DOHH2 (cell line): ENCODE measurements around the gene GRB7.

Experiments used
- H3F3A ChIP-seq: fragments of 200-600 bp; sonication (generic), shearing (Covaris generic); 2 replicates; pipeline ENCODE4 v1.6.0; 2016; ENCODE audit warnings: antibody characterized with exemption, mild to moderate bottlenecking; ENCODE audit not compliant: control insufficient read depth, insufficient read depth
- H3K27ac ChIP-seq: fragments of 200-600 bp; sonication (generic); 2 replicates; pipeline ENCODE4 v1.5.1; 2014; ENCODE audit warnings: low read depth, mild to moderate bottlenecking, low read length, moderate library complexity
- H3K27me3 ChIP-seq: fragments of 200-600 bp; sonication (generic); 2 replicates; pipeline ENCODE4 v1.6.1; 2014; ENCODE audit warnings: mild to moderate bottlenecking, low read length, mixed read lengths; ENCODE audit not compliant: control insufficient read depth
- H3K36me3 ChIP-seq: fragments of 200-600 bp; sonication (generic); 2 replicates; pipeline ENCODE4 v1.6.1; 2014; ENCODE audit warnings: mild to moderate bottlenecking, low read length, moderate library complexity, mixed read lengths; ENCODE audit not compliant: control insufficient read depth
- H3K4me1 ChIP-seq: fragments of 200-600 bp; sonication (generic); 2 replicates; pipeline ENCODE4 v1.6.1; 2014; ENCODE audit warnings: mild to moderate bottlenecking, low read length, mixed read lengths; ENCODE audit not compliant: control insufficient read depth
- H3K4me2 ChIP-seq: fragments of 200-600 bp; sonication (generic); 2 replicates; pipeline ENCODE4 v1.6.0; 2014; ENCODE audit warnings: mild to moderate bottlenecking, low read length, moderate library complexity
- H3K4me3 ChIP-seq: fragments of 200-600 bp; sonication (generic); 2 replicates; pipeline ENCODE4 v1.5.1; 2014; ENCODE audit warnings: mild to moderate bottlenecking, low read length, mixed read lengths
- H3K79me2 ChIP-seq: fragments of 200-600 bp; sonication (generic); 2 replicates; pipeline ENCODE4 v1.6.1; 2014; ENCODE audit warnings: mild to moderate bottlenecking, low read length, mixed read lengths; ENCODE audit not compliant: control insufficient read depth
- H3K9me2 ChIP-seq: fragments of 200-600 bp; sonication (generic); replicated peaks from 2 replicates; pipeline ENCODE4 v1.6.1; 2014; ENCODE audit warnings: mild to moderate bottlenecking, low read length, mixed read lengths; ENCODE audit not compliant: control insufficient read depth
- H3K9me3 ChIP-seq: fragments of 200-600 bp; sonication (generic); 2 replicates; pipeline ENCODE4 v1.6.1; 2014; ENCODE audit warnings: antibody characterized with exemption, low read length, mixed read lengths; ENCODE audit not compliant: control insufficient read depth, insufficient read depth
- H4K20me1 ChIP-seq: fragments of 200-600 bp; sonication (generic); 2 replicates; pipeline ENCODE4 v1.6.0; 2014; ENCODE audit warnings: low read depth, mild to moderate bottlenecking, antibody characterized with exemption, low read length, moderate library complexity; ENCODE audit not compliant: control insufficient read depth, insufficient read depth
- EZH2phosphoT487 ChIP-seq: fragments of 200-600 bp; sonication (generic); IDR thresholded peaks from 2 replicates; pipeline ENCODE4 v1.6.1; 2017; ENCODE audit warnings: borderline replicate concordance, mild to moderate bottlenecking, antibody characterized with exemption, low read length, moderate library complexity, mixed read lengths
- TF ChIP-seq, protein P1 (sequence below): fragments of 200-600 bp; sonication (generic); IDR thresholded peaks from one replicate; pipeline ENCODE4 v1.5.1; 2014; ENCODE audit warnings: antibody characterized with exemption, mild to moderate bottlenecking, low read depth, low read length; ENCODE audit not compliant: poor library complexity, severe bottlenecking

Gene GRB7

DNA sequence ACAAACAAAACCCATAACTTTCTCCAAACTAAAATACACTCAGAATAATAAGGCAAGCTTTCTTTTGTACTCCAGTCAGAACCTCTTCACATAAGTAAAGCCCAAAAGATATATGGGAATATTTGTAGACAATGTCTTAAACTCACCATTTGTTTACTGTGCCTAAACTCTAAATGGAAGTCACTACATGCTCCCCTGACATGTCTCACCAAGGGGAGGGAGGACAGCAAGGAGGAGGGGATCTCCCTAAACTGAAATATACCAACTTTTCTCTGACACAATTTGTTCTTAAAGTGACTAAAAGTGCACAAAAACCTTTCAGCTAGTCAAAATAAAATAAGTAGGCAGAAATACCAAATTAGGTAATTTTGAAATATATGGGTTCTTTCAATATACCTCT is 38.5 kb downstream of the GRB7 start:
- Histone ChIP-seq H3K79me2 (peaks cover 98% of the 10 kb centered on the region), H3K4me1 (peaks cover 100% of the 10 kb centered on the region)

GRCh38 chr17:39777534-39778365 is 40.0 kb downstream of the GRB7 start:
- Histone ChIP-seq H3K27ac (peak overlapping the region; percentile 89), H3K4me2 (peak overlapping the region; percentile 94), H3K4me1 (peaks cover 100% of the 10 kb centered on the region), H3K9me2 (no peaks in the 10 kb centered on the region), H3K36me3 (peaks cover 95% of the 10 kb centered on the region), H3K27me3 (no peaks in the 10 kb centered on the region), H3K9me3 (no peaks in the 10 kb centered on the region), H3K79me2 (peaks cover 98% of the 10 kb centered on the region), H3F3A (peaks cover 69% of the 10 kb centered on the region), H3K4me3 (peak overlapping the region; percentile 78), H4K20me1 (no peaks in the 10 kb centered on the region)
- TF ChIP-seq, protein P1, sequence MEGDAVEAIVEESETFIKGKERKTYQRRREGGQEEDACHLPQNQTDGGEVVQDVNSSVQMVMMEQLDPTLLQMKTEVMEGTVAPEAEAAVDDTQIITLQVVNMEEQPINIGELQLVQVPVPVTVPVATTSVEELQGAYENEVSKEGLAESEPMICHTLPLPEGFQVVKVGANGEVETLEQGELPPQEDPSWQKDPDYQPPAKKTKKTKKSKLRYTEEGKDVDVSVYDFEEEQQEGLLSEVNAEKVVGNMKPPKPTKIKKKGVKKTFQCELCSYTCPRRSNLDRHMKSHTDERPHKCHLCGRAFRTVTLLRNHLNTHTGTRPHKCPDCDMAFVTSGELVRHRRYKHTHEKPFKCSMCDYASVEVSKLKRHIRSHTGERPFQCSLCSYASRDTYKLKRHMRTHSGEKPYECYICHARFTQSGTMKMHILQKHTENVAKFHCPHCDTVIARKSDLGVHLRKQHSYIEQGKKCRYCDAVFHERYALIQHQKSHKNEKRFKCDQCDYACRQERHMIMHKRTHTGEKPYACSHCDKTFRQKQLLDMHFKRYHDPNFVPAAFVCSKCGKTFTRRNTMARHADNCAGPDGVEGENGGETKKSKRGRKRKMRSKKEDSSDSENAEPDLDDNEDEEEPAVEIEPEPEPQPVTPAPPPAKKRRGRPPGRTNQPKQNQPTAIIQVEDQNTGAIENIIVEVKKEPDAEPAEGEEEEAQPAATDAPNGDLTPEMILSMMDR: peak; percentile 3
- no peak for TF ChIP-seq EZH2phosphoT487

More for the DNA sequence above, 38.5 kb downstream of the GRB7 start:
- Histone ChIP-seq H4K20me1 (no peaks in the 10 kb centered on the region), H3K4me2 (peak overlapping the region; percentile 94), H3K9me3 (no peaks in the 10 kb centered on the region), H3K9me2 (no peaks in the 10 kb centered on the region), H3K27ac (peak overlapping the region; percentile 89), H3F3A (peaks cover 69% of the 10 kb centered on the region), H3K27me3 (no peaks in the 10 kb centered on the region), H3K4me3 (peak overlapping the region; percentile 78), H3K36me3 (peaks cover 95% of the 10 kb centered on the region)
- no peak for TF ChIP-seq EZH2phosphoT487
- TF ChIP-seq, protein P1: no peak

DNA sequence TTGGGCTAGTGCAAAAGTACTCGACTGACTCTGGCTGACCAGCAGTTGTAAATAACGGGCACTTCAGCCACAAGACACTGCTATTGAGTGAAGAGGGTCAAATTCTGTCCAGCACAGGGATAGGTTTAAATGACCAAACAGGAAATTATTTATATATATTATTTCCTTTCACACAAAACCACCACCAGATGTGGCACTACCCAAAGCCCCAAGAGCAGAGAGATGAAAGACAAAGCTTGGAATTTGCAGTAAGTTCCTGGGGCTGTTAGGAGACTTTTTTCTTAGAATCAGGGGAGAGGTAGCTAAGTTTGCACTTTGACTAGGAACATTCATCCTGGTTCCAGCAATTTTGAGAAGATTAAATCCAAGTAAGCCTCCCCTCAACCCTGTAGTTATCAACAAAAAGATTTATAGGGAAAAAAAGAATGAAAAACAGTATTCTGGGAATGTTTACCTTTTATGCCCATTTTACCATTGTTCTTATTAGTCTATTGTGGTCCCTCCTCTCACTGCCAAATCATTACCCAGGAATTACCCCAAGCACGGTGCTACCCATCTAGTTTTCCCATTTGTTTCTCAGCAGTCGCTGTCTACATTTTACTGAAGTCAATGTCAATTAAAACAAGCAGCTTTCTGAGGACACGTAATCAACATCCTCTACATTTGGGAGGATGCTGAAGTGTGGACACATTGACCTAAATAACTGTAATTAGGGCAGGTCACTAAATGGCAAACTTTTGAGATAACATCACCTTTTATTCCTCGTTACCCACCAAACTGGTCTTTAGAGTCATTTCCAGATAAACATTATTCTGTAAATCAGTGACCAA is 43.5 kb downstream of the GRB7 start:
- Histone ChIP-seq H3K27ac (peak overlapping the region; percentile 89), H3K27me3 (no peaks in the 10 kb centered on the region), H3K4me3 (peak overlapping the region; percentile 49), H3K4me2 (peak overlapping the region; percentile 94), H3F3A (peaks cover 54% of the 10 kb centered on the region), H4K20me1 (no peaks in the 10 kb centered on the region), H3K9me3 (no peaks in the 10 kb centered on the region), H3K4me1 (peaks cover 100% of the 10 kb centered on the region), H3K9me2 (no peaks in the 10 kb centered on the region), H3K79me2 (peaks cover 98% of the 10 kb centered on the region), H3K36me3 (peaks cover 97% of the 10 kb centered on the region)
- TF ChIP-seq EZH2phosphoT487: no peak
- TF ChIP-seq, protein P1: no peak
